AG08396 (cell line): ENCODE results near the gene CDNF.
A peak's percentile ranks its signal among the peaks of the same experiment; 100 is the strongest.
"Not testable (repeated sequence)": the region's sequence is repeated elsewhere in the genome, so short reads cannot be mapped to it uniquely, and the experiment has no call there.

Experiments
- DNase-seq: peaks from one replicate; pipeline ENCODE4 v3.0.0; 2012; ENCODE audit warnings: low spot score, mixed read lengths

CDNF gene

DNA sequence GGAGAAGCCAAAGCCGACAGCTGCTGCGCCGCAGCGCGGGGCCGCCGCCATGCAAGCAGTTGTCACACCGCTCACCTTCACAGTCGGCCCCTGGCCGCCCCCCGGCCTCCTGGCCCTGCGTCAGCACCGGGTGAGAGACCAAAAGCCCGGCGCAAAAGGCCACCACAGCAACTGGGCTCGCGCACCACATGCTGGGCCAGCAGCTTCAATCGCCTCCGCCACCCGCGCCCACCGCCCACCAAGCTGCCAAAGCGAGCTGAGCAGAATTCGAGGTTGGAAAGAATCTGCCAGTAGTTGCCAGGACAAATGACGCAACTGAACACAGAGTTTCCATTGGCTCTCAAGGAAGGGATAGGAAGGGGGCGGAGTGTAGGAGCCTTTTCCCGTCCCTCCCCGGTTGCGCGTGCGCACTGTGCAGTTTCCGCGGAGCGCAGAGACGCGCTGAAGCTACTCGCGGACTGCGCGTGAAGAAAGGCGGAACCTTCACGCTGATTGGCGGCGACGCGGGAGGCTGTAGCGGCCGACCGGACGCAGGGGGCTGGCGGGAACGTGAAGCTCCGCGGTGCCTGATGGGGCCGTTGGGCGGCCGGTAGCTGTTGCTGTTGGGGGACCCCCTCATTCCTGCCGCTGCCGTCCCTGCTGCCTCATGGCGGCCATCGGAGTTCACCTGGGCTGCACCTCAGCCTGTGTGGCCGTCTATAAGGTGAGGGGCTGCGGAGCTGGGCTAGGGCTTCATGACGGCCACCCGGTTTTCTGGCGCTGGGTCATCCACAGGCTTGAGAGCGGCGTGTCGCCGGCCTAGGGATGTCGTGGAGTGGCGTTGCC is at the start of gene CDNF, which contains the start of the genes HSPA14 and MSANTD7:
TSS of gene CDNF (minus strand) at position 281 of the 825 bp plus-strand sequence. CDS start at position 190, 91 bp downstream.
TSS of gene HSPA14 (plus strand) at position 550 of the 825 bp plus-strand sequence. CDS start at position 647, 97 bp downstream.
TSS of gene MSANTD7 (plus strand) at position 550 of the 825 bp plus-strand sequence. CDS start 3,979 bp downstream, outside the sequence.
- peak; percentile 99 for DNase-seq

DNA sequence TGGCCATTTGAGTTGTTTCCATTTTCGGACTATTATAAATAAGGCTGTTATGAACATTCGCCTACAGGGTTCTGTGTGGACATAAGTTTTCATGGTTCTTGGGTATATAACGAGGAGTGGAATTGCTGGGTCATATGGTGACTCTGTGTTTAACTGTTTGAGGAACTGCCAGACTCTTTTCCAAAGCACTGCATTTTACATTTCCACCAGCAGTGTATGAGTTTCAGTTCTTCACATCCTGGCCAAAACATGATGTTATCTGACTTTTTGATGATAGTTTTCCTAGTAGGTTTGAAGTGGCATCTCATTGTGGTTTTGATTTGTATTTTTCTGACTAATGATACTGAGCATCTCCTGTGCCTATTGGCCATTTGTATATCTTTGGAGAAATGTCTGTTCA is 46.2 kb upstream of the CDNF start:
- DNase-seq = no peak

DNA sequence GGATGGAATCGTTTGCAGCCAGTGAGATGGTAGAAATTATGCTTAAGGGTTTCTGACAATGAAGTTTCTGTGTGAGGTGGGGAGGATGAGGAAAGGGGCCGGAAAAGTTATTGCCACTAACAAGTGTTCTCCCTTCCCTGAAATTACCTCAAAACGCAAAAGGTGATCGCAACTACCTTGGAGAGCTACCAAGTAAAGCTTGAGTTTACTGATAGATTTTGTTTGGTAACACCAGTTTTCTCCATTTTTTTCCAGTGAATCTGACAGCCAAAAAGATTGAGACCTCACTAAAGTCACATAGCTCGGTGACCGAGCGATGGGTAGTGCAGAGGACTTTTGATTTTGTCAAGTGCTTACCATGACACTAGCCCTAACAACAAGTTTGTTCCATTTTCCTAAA is 42.4 kb upstream of the CDNF start:
- DNase-seq = peak; percentile 7

DNA sequence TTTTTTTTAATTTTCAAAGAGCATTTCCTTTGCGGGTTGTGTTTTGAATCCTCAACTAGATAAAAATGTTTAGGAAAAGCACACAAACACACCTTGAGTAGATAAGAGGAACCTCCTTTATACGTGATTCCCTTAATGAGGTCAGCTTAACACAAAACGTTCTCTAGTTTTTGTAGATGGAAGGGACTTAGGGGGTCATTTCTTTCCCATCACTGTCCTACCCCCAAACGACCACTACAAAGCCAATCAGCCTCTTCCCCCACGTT is 42.0 kb upstream of the CDNF start:
- DNase-seq = no peak

DNA sequence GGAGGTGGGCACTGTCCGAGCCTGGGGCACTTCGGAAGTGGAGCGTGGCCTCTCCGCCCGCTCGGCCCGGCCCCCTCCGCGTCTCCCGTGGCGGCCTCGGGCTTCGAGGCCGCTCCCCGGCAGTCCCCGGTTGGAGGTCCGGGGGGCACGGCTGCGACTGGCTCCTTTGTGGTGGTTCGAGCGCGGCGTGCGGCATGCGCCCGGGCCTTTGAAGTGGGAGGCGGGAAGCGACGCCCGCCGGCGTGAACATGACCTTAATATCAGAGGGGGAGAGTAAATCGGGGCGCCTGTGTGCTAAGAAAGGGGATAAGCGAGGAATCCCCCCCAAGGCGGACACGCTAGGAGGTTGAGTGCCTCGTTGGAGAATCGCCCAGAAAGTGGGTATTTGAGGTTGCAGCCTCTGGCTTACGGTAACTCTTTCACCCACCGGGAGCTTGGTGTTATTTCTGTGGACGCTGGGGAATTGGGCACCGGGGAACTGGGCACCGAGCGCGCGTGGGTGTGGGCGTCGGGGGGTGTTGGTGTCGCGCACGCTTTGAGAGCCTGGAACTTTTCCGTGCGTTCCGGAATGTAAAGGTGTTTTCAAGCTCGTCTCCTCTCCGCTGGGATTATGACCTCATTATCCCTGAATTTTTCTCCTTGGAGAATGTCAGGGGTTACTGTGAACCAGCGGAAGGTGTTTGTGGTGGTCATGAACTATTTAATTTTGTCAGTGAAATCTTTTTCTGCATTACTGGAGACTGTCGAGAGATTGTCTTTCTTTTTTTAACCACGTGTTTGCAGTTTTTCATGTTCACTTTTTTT is 41.5 kb upstream of the CDNF start:
- DNase-seq = peak; percentile 22

DNA sequence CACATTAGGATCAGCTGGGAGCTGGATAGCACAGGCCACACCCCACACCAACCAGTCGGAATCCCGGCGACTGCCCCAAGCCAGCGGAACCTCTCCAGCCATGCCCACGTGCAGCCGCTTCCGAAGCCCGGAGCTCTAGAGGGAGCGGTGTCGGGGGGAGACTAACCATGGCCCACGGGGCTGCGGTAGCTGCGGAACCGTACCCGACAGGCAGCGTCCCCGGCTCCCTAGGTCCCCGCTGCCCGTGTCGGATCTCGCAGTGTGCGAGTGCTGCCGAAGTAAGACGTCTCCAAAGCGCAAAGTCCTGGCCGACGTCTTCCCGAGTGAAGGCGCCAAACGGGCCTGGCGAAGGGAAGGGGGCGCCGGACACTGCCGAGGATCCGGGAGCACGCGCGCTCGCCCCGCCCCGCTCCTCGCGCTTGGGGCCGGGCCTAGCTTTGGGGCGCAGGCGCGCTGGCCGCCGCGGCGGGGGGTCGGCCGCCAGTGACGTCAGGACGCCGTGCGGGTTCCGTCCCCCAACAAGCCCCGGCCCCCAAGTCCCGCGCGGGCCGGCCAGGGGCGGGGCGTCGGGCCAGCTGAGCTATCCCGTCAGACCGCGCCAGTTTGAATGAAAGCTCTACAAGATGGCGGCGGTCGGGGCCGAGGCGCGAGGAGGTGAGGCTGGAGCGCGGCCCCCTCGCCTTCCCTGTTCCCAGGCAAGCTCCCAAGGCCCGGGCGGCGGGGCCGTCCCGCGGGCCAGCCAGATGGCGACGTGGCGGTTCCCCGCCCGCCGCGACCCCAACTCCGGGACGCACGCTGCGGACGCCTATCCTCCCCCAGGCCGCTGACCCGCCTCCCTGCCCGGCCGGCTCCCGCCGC is 40.7 kb upstream of the CDNF start, which contains the start of gene SUV39H2:
TSS of gene SUV39H2 (plus strand) at position 601 of the 858 bp plus-strand sequence. CDS start at position 624, 23 bp downstream.
- peak; percentile 100 for DNase-seq

DNA sequence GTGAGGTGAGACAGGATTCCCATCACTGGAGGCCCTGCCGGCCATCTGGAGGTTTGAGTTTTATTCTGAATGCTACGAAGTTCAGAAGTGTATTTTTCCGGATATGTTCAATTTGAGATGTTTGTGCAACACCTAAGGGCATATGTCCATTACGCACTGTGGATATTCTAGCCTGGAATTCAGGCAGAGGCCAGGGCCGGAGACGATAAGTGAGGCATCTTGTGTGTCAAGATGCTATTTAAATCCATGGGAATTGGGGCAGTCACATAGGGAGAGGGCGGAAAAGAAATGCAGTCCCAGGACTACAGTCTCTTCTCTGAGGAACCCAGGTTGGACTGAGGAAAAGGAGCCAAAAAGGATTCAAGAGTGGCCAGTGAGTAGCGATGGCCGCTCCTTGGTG is 38.9 kb upstream of the CDNF start:
- DNase-seq = no peak

DNA sequence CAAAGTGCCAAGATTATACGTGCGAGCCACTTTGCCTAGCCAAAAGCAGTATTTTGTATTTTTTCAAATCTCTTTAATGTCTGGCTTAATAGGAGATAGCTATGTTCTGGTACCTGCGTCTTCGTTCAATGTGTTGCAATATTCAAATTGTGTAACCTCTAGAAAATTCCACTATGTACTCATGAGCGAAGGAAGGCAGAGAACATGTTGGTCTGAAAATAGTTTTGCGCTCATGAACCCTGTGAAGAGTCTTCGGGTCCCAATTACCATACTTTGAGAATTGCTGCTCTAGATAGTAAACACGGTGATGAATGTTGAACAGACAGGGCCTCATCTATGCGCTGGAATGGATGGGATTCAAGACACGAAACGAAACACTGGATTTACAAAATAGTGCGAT is 38.1 kb upstream of the CDNF start:
- no peak for DNase-seq

DNA sequence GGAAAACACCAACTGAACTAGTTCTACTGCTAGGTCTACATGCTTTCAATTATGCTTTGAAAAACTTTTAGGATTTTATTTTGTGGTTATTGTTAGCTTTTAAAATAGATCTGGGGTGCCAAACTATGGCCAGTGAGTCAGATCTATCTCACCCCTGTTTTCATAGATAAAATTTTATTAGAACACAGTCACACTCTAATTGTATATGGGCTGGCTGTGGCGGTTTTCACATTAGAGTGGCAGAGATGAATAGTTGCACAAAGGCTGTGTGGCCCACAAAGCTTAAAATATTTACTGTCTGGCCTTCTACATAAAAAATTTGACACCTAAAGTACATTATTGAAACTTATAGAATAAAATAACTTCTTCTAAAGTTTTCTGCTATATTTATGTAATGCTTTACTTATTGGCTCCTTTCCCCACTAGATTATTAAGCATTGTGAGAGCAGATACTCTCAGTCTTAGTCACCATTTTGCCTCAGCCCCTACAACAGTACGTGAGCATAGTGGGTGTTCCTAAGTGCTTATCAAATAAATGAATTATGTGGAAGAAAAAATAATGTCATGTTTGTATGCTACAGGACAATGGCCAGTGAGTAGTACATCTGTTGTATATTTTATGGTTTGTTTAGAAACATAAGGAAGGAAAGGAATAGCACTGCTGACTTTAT is 35.4 kb upstream of the CDNF start:
- peak; percentile 21 for DNase-seq

DNA sequence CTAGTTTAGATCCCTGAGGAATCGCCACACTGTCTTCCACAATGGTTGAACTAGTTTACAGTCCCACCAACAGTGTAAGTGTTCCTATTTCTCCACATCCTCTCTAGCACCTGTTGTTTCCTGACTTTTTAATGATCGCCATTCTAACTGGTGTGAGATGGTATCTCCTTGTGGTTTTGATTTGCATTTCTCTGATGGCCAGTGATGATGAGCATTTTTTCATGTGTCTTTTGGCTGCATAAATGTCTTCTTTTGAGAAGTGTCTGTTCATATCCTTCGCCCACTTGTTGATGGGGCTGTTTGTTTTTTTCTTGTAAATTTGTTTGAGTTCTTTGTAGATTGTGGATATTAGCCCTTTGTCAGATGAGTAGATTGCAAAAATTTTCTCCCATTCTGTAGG is 27.0 kb upstream of the CDNF start:
- DNase-seq = not testable (repeated sequence)

DNA sequence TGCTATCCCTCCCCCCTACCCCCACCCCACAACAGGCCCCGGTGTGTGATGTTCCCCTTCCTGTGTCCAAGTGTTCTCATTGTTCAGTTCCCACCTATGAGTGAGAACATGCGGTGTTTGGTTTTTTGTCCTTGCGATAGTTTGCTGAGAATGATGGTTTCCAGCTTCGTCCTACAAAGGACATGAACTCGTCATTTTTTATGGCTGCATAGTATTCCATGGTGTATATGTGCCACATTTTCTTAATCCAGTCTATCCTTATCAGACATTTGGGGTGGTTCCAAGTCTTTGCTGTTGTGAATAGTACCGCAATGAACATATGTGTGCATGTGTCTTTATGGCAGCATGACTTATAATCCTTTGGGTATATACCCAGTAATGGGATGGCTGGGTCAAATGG is 26.6 kb upstream of the CDNF start:
- DNase-seq = not testable (repeated sequence)

DNA sequence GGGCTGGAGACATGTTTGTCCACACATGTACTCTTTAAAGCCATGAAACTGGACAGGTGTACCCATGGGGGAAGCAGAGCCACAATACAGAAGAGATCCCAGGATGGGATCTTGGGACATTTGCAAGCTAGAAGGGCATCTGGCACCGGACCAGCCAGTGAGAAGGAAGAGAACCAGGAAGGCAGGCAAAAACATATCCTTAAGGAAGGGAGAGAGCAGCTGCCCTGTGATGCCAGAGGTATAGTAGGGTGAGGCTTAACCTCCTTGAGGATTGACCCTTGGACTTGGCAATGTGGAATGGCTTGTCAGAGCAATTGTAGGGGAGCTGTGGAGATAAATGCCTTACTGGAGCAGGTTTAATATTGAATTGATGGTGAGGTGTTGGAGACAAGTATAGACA is 23.0 kb upstream of the CDNF start:
- no peak for DNase-seq

DNA sequence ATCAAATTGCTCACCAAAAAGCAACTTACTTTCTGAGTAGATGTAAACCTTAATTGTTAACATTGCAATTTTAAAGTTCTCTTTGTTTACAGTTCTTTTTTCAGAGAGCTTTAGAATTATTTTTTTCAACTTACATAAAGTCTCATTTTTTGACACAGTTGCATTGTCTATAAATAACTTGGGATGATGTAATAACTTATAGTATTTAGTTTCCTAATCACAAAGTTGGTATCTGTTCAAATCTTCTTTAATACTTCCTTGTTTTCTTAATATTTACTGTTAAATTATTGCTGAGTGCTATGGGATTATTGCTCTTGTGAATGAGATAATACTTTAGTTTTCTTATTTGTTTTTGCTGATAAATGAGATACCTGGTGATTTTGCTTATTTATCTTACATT is 21.9 kb upstream of the CDNF start:
- no peak for DNase-seq

DNA sequence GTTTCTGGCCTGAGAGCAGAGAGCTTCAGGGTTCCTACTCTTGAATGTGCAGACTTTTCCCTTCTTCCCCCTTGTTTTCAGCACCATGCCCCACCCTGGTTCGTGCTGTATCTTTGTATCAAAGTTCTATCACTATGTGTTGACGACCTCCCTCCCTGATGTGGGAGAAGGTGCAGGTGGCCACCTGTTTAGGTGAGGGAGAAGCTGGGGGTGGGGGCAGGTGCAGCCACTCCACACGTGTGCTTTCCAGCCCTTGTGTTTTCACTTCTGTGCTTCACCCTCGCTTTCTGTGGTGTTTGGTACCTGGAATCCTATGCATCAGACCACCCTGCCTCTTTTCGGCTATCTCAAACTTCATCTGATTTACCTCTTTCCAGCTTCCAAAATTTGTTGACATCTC is 21.2 kb upstream of the CDNF start:
- DNase-seq = no peak

DNA sequence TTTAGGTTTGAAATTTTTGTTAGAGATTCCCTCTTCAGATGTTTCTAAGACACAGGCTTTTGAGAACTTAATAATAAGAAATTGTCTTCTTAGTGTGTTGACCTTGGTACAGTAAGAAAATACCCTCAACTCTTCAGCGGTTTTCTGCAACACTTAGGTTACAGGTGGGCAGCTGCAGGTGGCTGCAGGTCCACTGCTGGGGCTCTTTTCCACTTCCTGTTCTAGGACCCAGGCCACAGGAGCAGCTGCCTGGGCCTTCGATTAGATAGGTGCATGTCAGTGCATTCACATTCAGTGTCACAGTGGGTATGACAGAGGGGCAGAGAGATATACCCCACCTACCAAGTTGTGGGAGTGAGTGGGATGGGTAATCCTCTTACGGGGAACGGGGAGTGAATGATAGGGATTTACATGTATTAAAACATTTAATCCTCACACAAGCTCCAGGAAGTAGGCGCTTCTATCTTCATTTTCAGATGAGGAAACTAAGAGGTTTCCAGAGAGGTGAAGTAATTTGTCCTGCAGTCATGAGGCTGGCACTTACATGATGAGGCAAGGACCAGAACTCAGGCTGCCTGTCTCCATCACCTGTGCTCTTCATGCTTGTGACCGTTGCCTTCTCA is 20.6 kb upstream of the CDNF start:
- no peak for DNase-seq

DNA sequence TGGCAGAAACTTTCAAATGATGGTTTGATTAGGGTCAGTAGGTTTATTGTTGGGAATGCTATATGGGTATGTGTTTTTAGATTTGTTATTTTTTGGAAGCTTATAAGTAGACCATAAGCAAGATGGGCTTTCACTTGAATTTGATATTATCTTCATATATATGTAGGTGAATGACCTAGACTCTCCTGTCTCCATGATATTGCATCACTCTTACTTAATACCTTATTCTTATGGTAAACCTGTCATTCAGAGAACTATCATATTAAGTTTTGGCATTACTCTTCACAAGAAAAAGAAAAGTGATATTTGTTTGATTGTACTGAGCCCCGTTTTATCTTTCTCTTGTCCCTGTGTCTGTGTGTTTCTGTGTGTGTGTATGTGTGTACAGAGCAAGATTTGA is 17.6 kb upstream of the CDNF start:
- no peak for DNase-seq

DNA sequence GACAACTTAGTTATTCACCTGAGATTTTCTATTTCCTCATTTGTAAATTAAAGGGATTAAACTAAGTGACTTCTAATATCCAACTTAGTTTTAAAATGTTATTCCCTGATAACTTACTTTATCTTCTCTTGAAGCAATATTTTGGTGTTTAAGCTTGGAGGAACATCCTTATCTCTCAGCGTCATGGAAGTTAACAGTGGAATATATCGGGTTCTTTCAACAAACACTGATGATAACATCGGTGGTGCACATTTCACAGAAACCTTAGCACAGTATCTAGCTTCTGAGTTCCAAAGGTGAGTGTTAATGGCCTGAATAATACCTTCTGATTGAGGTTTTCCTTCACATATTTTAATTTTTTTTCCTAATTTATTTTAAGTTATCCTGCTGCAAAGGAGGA is 14.4 kb upstream of the CDNF start:
- DNase-seq = no peak

DNA sequence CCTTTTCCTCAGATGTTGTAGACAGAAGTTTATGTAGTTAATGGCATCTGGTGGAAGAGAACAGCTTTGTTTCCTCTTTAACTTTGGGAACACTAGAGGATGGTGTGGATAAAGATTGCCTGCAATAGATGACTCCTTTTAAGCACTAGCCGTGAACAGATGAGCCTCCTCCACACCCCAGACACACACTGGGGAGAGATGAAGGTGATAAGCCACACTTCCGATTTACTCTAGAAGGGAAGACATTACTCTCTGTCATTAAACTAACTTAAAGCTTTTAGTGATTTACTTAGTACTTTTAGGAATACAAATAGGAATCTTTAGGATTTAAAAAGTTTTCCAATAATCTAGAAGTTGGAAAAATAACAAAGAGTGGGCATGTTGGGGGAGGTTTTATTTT is 7.1 kb upstream of the CDNF start:
- no peak for DNase-seq

DNA sequence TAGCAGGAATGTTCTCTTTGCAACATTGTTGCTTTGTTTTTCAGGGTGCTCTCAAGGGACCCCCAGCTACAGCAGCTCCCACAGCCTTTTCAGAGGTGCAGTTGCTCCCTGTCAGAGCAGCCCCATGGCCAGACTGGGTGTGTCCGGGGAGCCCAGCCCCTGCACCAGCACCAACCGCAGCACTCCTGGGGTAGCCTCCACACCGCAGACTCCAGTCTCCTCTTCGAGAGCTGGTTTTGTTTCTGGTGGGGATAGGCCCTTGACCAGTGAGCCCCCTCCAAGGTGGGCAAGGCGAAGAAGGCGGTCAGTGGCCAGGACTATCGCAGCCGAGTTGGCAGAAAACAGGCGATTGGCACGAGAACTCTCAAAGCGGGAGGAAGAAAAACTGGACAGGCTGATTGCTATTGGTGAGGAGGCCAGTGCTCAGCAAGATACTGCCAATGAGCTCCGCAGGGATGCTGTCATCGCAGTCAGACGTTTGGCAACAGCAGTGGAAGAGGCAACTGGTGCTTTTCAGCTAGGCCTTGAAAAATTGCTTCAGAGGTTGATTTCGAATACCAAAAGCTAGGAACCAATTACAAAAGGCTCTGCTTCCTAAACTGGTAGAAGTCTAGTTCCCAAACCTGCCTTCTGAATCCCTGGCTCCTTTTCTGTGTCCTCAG is 5.6 kb upstream of the CDNF start:
- no peak for DNase-seq

DNA sequence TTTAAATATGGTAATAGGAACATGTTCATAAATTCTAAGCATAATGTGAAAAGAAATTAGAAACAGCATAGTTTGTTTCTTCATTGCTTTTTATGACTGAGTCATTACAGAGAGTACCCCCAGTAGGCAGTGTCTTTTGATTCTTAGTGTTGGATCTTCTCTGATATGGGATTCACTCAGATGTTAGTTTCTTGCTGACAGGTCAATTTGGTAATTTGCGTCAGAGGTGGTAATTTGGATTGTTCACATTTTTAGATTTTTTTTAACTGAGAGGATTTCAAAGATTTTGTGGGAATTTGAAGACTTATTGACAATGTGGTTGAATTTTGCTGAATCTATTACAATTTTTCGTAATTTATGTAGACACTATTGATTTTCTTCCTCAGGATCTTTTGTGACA is 2.3 kb upstream of the CDNF start:
- no peak for DNase-seq

DNA sequence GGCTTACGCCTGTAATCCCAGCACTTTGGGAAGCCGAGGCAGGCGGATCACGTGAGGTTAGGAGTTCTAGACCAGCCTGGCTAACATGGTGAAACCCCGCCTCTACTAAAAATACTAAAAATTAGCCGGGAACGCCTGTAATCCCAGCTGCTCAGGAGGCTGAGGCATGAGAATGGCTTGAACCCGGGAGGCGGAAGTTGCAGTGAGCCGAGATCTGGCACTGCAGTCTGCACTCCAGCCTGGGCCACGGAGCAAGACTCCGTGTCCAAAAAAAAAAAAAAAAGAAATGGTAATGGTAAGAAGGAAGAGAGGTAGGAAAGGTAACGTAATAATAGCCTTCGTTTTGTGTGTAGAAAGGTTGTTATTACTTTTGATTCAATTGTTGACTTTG is 1.5 kb upstream of the CDNF start:
- no peak for DNase-seq
